ACC112 (cell line): ENCODE measurements around the gene NR1I2.

Source experiments
- H2AFZ ChIP-seq: fragments of 200-600 bp; sonication (generic); one replicate; pipeline ENCODE4 v1.6.0; 2017; ENCODE audit warnings: antibody characterized with exemption, low read length; ENCODE audit not compliant: unreplicated experiment
- H3K27ac ChIP-seq: fragments of 200-600 bp; sonication (generic); 2 replicates; pipeline ENCODE4 v1.5.1; 2014; ENCODE audit warnings: low read depth, mild to moderate bottlenecking, antibody characterized with exemption, low read length, moderate library complexity
- H3K27me3 ChIP-seq: fragments of 200-600 bp; sonication (generic); 2 replicates; pipeline ENCODE4 v1.6.1; 2014; ENCODE audit warnings: mild to moderate bottlenecking, antibody characterized with exemption, low read length, moderate library complexity, mixed read lengths; ENCODE audit not compliant: insufficient read depth
- H3K36me3 ChIP-seq: fragments of 200-600 bp; sonication (generic); 2 replicates; pipeline ENCODE4 v1.6.1; 2016; ENCODE audit warnings: mild to moderate bottlenecking, antibody characterized with exemption, low read length, moderate library complexity, mixed read lengths; ENCODE audit not compliant: insufficient read depth
- H3K4me1 ChIP-seq: fragments of 200-600 bp; sonication (generic); one replicate; pipeline ENCODE4 v1.6.1; 2016; ENCODE audit warnings: low read length, mixed read lengths; ENCODE audit not compliant: insufficient read depth, unreplicated experiment, control insufficient read depth
- H3K4me3 ChIP-seq: fragments of 200-600 bp; sonication (generic); 2 replicates; pipeline ENCODE4 v1.5.1; 2014; ENCODE audit warnings: mild to moderate bottlenecking, low read depth, low read length
- H3K79me2 ChIP-seq: fragments of 200-600 bp; sonication (generic); one replicate; pipeline ENCODE4 v1.6.0; 2016; ENCODE audit warnings: low read length; ENCODE audit not compliant: control insufficient read depth, unreplicated experiment, insufficient read depth

The NR1I2 gene

DNA sequence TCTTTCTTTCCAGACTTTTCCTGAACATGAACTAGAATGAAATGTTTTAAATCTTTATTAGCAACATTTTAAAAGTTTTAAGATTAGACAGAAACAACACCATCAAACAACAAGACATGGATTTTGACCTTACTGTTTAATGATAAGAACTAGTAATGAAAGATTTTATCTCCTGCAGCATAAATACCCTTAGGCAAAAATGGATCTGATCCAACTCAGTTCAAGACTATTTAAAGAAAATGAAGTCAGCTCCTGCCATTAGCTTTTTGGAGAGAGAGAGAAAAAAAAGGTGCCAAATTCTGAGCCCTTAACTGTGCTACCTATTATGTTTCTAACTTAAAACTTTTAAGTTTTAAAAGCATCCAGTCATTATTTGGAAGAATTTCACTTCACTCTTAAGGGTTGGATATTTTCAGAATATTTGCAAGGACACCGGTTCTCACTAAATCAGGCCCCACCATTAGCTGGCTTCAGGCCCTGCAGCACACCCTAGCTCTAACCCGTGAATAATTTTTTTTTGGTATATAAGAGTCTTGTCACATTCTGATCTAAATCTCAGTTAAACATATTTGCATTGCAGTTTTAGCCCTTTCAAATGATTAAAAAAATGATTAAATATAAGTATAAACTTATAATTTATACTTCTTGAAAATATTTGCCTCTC is 60.0 kb downstream of the NR1I2 start:
- H3K4me3 ChIP-seq = no peak overlapping the region
- H3K27me3 ChIP-seq = no peaks in the 10 kb centered on the region
- no peaks in the 10 kb centered on the region for H3K4me1 ChIP-seq
- H3K79me2 ChIP-seq = peaks cover 3% of the 10 kb centered on the region
- no peak overlapping the region for H2AFZ ChIP-seq
- H3K36me3 ChIP-seq = peaks cover 13% of the 10 kb centered on the region; the same call in 1 of the 2 replicates
- no peak overlapping the region for H3K27ac ChIP-seq

GRCh38 chr3:119849126-119849525 is 67.2 kb downstream of the NR1I2 start:
- H3K36me3 ChIP-seq = no peaks in the 10 kb centered on the region
- no peak overlapping the region for H2AFZ ChIP-seq
- no peaks in the 10 kb centered on the region for H3K79me2 ChIP-seq
- H3K4me1 ChIP-seq = no peaks in the 10 kb centered on the region
- no peak overlapping the region for H3K4me3 ChIP-seq
- no peaks in the 10 kb centered on the region for H3K27me3 ChIP-seq
- H3K27ac ChIP-seq = no peak overlapping the region

- H2AFZ ChIP-seq = no peak overlapping the region
- peaks cover 38% of the 10 kb centered on the region for H3K36me3 ChIP-seq
- no peaks in the 10 kb centered on the region for H3K27me3 ChIP-seq
- no peak overlapping the region for H3K4me3 ChIP-seq
- no peaks in the 10 kb centered on the region for H3K4me1 ChIP-seq
- H3K27ac ChIP-seq = no peak overlapping the region
- no peaks in the 10 kb centered on the region for H3K79me2 ChIP-seq
Observed at GRCh38 chr3:119856695-119857094, 74.8 kb downstream of the NR1I2 start.

DNA sequence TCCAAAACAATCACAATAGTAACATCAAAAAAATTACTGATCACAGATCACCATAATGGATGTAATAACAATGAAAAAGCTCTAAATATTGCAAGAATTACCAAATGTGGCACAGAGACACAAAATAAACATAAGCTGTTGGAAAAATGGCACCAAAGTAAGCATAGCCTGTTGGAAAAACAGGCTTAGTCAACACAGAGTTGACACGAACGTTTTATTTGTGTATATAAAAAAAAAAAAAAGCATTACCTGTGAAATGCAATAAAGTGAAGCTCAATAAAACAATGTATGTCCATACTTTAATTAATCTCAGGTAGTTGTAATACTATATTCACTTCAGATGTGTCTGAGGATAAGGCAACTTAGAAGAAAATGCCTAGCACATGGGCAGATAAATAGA is 77.1 kb downstream of the NR1I2 start:
- Histone ChIP-seq H3K79me2 (no peaks in the 10 kb centered on the region), H3K36me3 (peaks cover 55% of the 10 kb centered on the region), H3K4me1 (no peaks in the 10 kb centered on the region), H3K27ac (no peak overlapping the region), H2AFZ (no peak overlapping the region), H3K4me3 (no peak overlapping the region), H3K27me3 (no peaks in the 10 kb centered on the region)

GRCh38 chr3:119859728-119860127 is 77.8 kb downstream of the NR1I2 start:
- Histone ChIP-seq H2AFZ (no peak overlapping the region), H3K27ac (no peak overlapping the region), H3K27me3 (no peaks in the 10 kb centered on the region), H3K79me2 (no peaks in the 10 kb centered on the region), H3K4me3 (no peak overlapping the region), H3K4me1 (no peaks in the 10 kb centered on the region), H3K36me3 (peaks cover 56% of the 10 kb centered on the region)

GRCh38 chr3:119861681-119862080 is 79.8 kb downstream of the NR1I2 start:
- no peaks in the 10 kb centered on the region for H3K4me1 ChIP-seq
- no peaks in the 10 kb centered on the region for H3K79me2 ChIP-seq
- H3K36me3 ChIP-seq = peaks cover 51% of the 10 kb centered on the region
- no peak overlapping the region for H2AFZ ChIP-seq
- no peak overlapping the region for H3K4me3 ChIP-seq
- H3K27ac ChIP-seq = no peak overlapping the region
- H3K27me3 ChIP-seq = no peaks in the 10 kb centered on the region

DNA sequence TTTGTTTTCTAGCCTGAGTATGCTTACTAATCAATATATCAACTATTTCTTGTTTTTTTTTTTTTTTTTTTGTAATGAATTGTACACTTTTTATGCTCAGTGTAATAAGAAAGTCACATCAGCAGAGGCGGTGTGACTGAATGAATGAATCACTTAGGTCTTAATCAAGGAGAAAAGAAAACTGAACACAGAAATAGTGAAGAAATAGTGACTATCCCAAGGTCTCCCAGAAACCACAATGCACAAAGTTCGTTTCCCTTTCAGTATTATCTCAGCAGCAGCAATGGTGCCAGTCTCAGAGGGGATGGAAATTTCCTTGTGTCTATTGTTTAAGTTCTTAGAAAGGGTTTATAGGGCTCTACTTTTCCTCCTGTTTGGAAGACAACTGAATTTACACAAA is 80.7 kb downstream of the NR1I2 start:
- Histone ChIP-seq H3K36me3 (peaks cover 42% of the 10 kb centered on the region), H3K4me1 (no peaks in the 10 kb centered on the region), H3K79me2 (no peaks in the 10 kb centered on the region), H3K27me3 (no peaks in the 10 kb centered on the region), H2AFZ (no peak overlapping the region), H3K4me3 (no peak overlapping the region), H3K27ac (no peak overlapping the region)

- H3K27ac ChIP-seq = no peak overlapping the region
- no peaks in the 10 kb centered on the region for H3K4me1 ChIP-seq
- peaks cover 27% of the 10 kb centered on the region for H3K36me3 ChIP-seq
- H3K4me3 ChIP-seq = no peak overlapping the region
- no peaks in the 10 kb centered on the region for H3K27me3 ChIP-seq
- H2AFZ ChIP-seq = no peak overlapping the region
- no peaks in the 10 kb centered on the region for H3K79me2 ChIP-seq
Observed at GRCh38 chr3:119864476-119864875, 82.6 kb downstream of the NR1I2 start.
